ACC112 (cell line): ENCODE data around the gene DCLRE1A.
A peak's percentile ranks its signal among the peaks of the same experiment; 100 is the strongest.

Experiments used
- H2AFZ ChIP-seq: fragments of 200-600 bp; sonication (generic); one replicate; pipeline ENCODE4 v1.6.0; 2017; ENCODE audit warnings: antibody characterized with exemption, low read length; ENCODE audit not compliant: unreplicated experiment
- H3K27ac ChIP-seq: fragments of 200-600 bp; sonication (generic); 2 replicates; pipeline ENCODE4 v1.5.1; 2014; ENCODE audit warnings: low read depth, mild to moderate bottlenecking, antibody characterized with exemption, low read length, moderate library complexity
- H3K27me3 ChIP-seq: fragments of 200-600 bp; sonication (generic); 2 replicates; pipeline ENCODE4 v1.6.1; 2014; ENCODE audit warnings: mild to moderate bottlenecking, antibody characterized with exemption, low read length, moderate library complexity, mixed read lengths; ENCODE audit not compliant: insufficient read depth
- H3K36me3 ChIP-seq: fragments of 200-600 bp; sonication (generic); 2 replicates; pipeline ENCODE4 v1.6.1; 2016; ENCODE audit warnings: mild to moderate bottlenecking, antibody characterized with exemption, low read length, moderate library complexity, mixed read lengths; ENCODE audit not compliant: insufficient read depth
- H3K4me1 ChIP-seq: fragments of 200-600 bp; sonication (generic); one replicate; pipeline ENCODE4 v1.6.1; 2016; ENCODE audit warnings: low read length, mixed read lengths; ENCODE audit not compliant: insufficient read depth, unreplicated experiment, control insufficient read depth
- H3K4me3 ChIP-seq: fragments of 200-600 bp; sonication (generic); 2 replicates; pipeline ENCODE4 v1.5.1; 2014; ENCODE audit warnings: mild to moderate bottlenecking, low read depth, low read length
- H3K79me2 ChIP-seq: fragments of 200-600 bp; sonication (generic); one replicate; pipeline ENCODE4 v1.6.0; 2016; ENCODE audit warnings: low read length; ENCODE audit not compliant: control insufficient read depth, unreplicated experiment, insufficient read depth

The DCLRE1A gene

DNA sequence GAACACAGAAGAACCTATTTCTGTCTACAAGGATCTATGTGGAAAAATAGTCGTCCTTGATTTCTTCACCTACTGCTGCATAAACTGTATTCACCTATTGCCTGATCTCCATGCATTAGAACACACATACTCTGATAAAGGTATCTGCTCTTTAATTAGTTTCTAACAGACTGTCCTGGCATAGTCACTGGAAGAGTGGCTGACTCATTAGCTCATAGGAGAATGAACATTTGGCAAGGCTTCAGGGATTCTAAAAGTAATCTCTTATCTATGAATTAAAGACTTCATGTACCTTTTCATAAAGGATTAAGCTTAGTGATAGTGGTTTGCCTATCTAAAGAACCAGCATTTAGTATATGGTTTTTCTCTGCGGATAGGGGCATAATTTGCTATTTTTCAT is 4.7 kb upstream of the DCLRE1A start:
- peaks cover 34% of the 10 kb centered on the region for H3K36me3 ChIP-seq
- no peak overlapping the region for H3K27ac ChIP-seq
- no peak overlapping the region for H2AFZ ChIP-seq
- H3K27me3 ChIP-seq: no peaks in the 10 kb centered on the region
- H3K4me3 ChIP-seq: no peak overlapping the region
- H3K4me1 ChIP-seq: peaks cover 24% of the 10 kb centered on the region
- H3K79me2 ChIP-seq: peaks cover 28% of the 10 kb centered on the region

DNA sequence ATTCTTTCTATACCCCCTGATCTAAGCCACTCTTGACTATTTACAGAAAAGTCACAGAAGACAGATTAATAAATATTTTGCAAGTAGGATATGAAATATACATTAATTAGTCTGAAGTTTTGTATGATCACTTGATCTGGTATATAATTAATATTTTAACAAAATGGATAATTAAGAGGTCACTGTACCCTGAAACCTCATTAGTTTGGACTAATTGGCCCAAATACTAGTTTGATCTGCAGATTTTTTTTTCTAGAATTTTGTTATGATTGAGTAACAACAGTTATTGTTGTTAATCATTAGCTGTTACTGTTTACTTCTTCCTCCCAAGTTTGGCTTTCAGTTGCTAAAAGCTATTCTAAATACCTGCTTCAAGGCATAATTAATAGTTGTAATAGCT is 3.3 kb upstream of the DCLRE1A start:
- peaks cover 26% of the 10 kb centered on the region for H3K36me3 ChIP-seq
- no peaks in the 10 kb centered on the region for H3K27me3 ChIP-seq
- H3K79me2 ChIP-seq: peaks cover 32% of the 10 kb centered on the region
- H3K27ac ChIP-seq: no peak overlapping the region
- peak overlapping the region; percentile 85; the same call in 1 of the 2 replicates for H3K4me3 ChIP-seq
- no peak overlapping the region for H2AFZ ChIP-seq
- peaks cover 32% of the 10 kb centered on the region for H3K4me1 ChIP-seq

DNA sequence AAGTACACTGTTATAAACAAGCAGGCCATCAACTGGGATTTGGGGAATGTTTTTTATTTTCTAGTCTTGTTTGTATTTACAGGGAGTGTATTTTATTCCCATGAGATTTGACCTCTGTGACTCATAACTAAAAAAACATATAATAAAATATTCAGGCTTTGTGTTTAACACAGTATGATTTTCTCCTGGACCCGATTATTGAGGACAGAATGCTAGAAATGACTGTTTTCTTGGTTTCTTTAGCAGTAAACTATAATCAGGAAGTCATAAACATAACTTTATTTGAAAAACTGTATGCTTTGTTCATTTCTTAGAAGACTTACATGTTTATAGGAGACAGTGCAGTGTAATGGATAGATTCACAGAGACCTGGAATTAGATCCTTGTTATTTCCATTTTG is 2.7 kb upstream of the DCLRE1A start:
- Histone ChIP-seq H3K27me3 (no peaks in the 10 kb centered on the region), H3K79me2 (peaks cover 32% of the 10 kb centered on the region), H3K4me1 (peaks cover 32% of the 10 kb centered on the region), H3K36me3 (peaks cover 26% of the 10 kb centered on the region), H2AFZ (no peak overlapping the region), H3K4me3 (peak overlapping the region; percentile 85), H3K27ac (peak overlapping the region; percentile 58)

DNA sequence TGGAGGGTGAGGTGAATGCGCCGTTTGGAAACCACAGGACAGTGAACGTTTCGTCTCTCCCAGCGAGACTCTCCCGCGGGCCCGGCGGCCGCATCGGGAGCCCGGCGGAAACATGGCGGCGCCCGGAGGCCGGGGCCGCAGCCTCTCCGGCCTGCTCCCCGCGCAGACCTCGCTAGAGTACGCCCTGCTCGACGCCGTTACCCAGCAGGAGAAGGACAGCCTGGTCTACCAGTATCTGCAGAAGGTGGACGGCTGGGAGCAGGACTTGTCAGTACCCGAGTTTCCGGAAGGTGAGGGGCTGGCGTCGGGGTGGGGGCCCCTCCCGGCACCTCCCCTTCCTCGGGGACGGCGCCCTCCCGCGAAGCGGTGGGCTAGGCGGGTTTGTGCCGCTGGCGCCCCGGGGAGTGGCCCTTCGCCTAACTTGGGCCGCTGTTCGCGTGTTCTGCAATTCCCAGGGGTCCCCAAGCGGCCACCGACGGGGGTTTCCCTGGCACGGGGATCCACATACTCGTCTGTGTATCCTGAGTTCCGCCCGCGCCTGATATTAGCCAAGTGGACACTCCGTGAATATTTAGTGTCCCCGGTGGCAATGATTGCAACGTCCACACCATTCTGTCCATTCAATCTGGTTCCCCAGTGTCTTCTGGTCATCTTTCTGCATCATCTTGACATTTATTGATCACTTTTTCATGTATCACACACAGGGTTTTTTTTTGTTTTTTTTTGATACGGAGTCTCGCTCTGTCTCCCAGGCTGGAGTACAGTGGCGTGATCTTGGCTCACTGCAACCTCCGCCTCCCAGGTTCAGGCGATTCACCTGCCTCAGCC is 1.1 kb upstream of the DCLRE1A start:
- peaks cover 32% of the 10 kb centered on the region for H3K4me1 ChIP-seq
- peak overlapping the region; percentile 85 for H3K4me3 ChIP-seq
- peaks cover 15% of the 10 kb centered on the region for H3K36me3 ChIP-seq
- peak overlapping the region; percentile 58 for H3K27ac ChIP-seq
- peaks cover 32% of the 10 kb centered on the region for H3K79me2 ChIP-seq
- peak overlapping the region; percentile 97 for H2AFZ ChIP-seq
- no peaks in the 10 kb centered on the region for H3K27me3 ChIP-seq

DNA sequence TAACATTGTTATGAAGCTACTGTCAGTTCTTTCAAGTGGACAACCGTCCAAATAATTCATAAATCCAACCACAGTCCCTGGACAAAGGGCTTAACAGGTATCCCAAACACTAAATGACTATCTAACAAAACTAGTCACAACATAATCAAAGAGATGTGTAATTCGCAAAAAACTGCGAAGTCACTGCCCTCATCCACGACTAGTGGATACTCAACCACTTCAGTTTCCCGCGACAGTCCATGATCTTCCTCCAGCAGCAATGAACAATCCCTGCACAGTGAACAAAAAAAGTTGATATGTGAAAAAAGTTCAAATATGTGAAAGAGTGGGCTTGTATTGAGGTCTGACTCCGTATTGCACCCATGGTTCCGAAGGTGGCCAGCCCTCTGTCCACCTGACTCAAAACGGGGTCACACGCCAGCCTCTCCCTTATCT is 287 bp downstream of the DCLRE1A start:
- no peaks in the 10 kb centered on the region for H3K27me3 ChIP-seq
- H3K36me3 ChIP-seq: peaks cover 6% of the 10 kb centered on the region; the same call in 1 of the 2 replicates
- H3K4me3 ChIP-seq: peak overlapping the region; percentile 85
- H3K79me2 ChIP-seq: peaks cover 32% of the 10 kb centered on the region
- H3K27ac ChIP-seq: no peak overlapping the region
- H3K4me1 ChIP-seq: peaks cover 29% of the 10 kb centered on the region
- peak overlapping the region; percentile 97 for H2AFZ ChIP-seq

DNA sequence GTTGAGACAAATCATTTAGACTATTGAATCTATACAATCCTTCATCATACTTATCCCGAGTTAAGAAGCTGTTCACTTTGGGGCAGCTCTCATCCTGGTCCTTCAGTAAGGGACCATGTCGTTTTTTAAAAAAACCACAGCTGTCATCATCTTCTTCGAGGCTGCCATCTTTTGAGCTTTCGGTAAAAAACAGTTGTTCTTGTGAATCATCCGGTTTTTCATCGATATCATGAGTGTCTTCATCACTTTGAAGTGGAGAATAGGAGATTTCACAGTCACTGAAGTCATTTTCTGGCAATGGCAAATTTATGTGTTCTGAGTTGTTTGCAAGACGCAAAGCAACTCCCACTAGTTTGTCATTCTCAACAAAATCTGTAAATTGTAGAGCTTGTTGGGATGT is 3.9 kb downstream of the DCLRE1A start:
- H3K79me2 ChIP-seq: peaks cover 6% of the 10 kb centered on the region
- no peaks in the 10 kb centered on the region for H3K27me3 ChIP-seq
- H3K4me3 ChIP-seq: no peak overlapping the region
- no peak overlapping the region for H3K27ac ChIP-seq
- H3K4me1 ChIP-seq: peaks cover 8% of the 10 kb centered on the region
- no peak overlapping the region for H2AFZ ChIP-seq
- H3K36me3 ChIP-seq: peaks cover 11% of the 10 kb centered on the region; the same call in 1 of the 2 replicates

DNA sequence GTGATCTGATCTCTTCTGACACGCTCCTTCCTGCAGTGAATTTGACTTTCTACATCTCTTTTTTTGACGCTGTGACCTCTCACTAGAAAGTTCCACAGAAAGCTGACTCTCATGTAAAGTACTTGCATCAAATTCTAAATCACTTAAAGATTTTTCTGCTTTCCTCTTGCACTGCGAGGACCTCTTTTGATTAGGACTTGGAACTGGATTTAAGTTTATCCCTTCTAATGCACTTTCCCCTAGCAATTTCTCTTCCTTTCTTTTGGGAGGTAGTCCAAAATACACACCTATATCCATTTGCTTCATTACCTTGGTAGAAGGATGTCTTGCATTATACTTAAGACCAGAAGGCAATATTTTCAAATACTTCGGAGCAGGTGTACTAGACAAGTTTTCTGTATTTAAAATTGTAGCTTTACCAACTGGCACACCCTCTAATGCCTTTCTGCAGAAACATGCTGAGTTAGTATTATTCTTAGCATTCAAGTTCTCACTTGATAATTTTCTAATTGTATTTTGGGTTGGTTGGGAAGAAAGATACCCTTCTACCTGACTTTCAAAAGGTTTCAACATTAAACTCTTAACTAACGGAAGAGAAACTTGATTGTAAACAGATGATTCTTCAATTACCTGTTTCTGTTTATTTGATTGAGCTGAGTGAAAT is 4.6 kb downstream of the DCLRE1A start:
- Histone ChIP-seq H3K27ac (no peak overlapping the region), H2AFZ (no peak overlapping the region), H3K4me1 (peaks cover 8% of the 10 kb centered on the region), H3K27me3 (no peaks in the 10 kb centered on the region), H3K79me2 (peaks cover 4% of the 10 kb centered on the region), H3K36me3 (peaks cover 13% of the 10 kb centered on the region; the same call in 1 of the 2 replicates), H3K4me3 (no peak overlapping the region)

DNA sequence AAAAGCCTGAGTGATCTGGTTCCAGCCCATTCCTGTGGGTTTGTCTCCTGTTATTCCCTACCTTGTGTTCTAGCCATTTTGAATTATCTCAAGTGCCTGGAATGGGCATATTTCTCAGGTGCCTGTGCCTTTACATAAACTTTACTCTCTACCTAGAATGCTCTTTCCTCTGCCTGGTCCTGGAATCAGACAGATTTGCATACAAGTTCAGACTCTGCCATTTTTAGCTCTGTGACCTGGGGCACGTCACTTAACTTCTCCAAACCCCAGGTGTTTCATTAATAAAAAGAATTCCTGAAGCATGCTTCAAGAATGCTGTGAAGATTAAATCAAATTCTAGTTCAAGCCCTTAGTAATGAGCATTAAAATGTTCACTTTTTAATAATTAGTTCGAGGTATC is 7.8 kb downstream of the DCLRE1A start:
- Histone ChIP-seq H3K4me1 (no peaks in the 10 kb centered on the region), H3K27ac (no peak overlapping the region), H2AFZ (no peak overlapping the region), H3K36me3 (peaks cover 21% of the 10 kb centered on the region; the same call in 1 of the 2 replicates), H3K27me3 (no peaks in the 10 kb centered on the region), H3K4me3 (no peak overlapping the region), H3K79me2 (no peaks in the 10 kb centered on the region)

DNA sequence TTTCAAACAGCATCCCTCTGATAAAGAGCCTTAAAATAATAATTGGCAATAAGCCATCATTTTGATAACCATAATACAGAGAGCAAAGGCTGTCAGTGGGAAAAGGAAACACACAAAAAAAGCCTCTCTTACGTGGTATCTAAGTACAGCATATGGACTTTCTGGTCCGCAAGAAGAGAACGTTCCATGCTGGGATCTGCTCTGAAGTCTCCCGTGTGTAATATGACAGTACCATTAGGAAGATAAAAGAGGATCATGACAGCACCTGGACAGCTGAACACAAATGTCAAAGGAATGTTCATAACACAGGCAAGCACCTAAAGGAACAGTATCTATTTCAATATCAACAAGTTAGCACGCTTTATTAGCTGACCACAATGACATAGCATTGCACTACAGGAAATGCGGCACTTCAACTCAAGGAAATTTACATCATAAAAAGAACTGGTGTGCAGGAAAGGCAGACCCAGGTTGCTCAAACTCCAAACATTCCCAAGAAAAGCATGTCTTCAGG is 9.9 kb downstream of the DCLRE1A start:
- Histone ChIP-seq H3K27me3 (no peaks in the 10 kb centered on the region), H3K36me3 (peaks cover 15% of the 10 kb centered on the region; the same call in 1 of the 2 replicates), H3K4me1 (no peaks in the 10 kb centered on the region), H3K4me3 (no peak overlapping the region), H3K27ac (no peak overlapping the region), H3K79me2 (no peaks in the 10 kb centered on the region), H2AFZ (no peak overlapping the region)

DNA sequence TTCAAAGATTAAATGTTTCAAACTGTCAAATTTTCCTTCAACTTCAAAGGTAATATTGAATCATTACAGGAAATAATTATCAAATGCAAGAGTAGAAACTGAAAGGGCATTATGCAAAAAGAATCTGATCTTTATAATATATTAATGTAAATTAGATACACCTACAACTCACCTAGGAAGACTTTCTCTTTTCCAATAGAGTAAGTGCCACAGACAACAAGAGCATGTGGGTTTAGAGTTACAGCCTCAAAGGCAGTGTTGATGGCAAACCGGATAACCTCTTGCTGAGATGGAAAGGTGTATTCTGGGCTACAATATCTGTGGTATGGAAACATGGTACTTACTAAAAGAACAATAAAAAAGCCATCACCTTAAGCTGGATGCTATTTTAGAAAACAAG is 11.7 kb downstream of the DCLRE1A start:
- H2AFZ ChIP-seq: no peak overlapping the region
- no peak overlapping the region for H3K27ac ChIP-seq
- peaks cover 15% of the 10 kb centered on the region; the same call in 1 of the 2 replicates for H3K36me3 ChIP-seq
- H3K27me3 ChIP-seq: no peaks in the 10 kb centered on the region
- H3K79me2 ChIP-seq: no peaks in the 10 kb centered on the region
- H3K4me1 ChIP-seq: no peaks in the 10 kb centered on the region
- no peak overlapping the region for H3K4me3 ChIP-seq
